ENCODE results near the gene TBC1D7.

Gene TBC1D7

DNA sequence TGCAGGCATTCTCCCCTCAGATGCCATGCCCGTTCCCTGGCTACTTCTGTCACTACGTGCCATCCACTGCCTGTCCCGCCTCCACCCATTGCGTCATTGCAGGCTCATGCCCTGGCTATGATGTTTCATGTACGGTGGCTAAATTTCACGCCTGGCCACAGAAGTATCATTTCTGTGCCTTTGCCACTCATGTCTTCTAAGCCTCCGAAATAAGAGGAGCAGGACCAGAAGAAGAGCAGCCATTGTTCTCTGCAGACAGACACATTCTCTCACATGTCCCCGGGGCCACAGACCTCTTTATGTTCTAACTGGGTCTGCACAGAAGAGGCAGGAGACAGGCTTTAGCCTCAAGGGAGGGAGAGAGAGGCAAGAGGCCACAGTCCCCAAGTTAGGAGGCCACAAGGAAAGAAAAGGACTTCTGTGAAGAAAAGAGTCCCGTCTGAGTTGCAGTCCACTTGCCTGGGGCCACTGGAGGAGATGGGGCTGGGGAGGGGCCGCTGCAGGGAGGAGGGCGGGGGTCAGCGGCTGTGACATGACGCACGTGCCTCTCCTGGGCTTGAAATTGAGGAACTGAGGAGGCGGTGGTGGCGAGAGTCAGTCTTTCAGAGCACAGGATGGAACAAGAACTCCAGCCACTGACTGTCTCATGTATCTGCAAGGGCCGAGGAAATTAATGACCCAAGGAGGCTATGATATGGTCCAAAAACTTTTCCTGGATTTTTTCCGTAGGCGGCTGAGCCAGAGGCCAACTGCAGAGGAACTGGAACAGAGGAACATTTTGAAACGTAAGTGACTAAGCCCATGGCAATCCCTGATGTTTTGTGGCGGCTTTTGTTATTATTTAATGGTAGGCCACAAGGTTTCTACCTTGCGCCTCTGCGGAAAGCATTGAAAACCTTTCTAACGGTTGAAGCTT is 55.9 kb downstream of the TBC1D7 start:
- no peaks in the 10 kb centered on the region for H3K36me3 ChIP-seq (ENCODE audit: insufficient read depth)
- H3K27ac ChIP-seq, result no peak overlapping the region
- peaks cover 23% of the 10 kb centered on the region for H3K4me1 ChIP-seq (ENCODE audit: low read depth, poor library complexity, severe bottlenecking)
- no peaks in the 10 kb centered on the region for H4K20me1 ChIP-seq (ENCODE audit: insufficient read depth)
- H3K79me2 ChIP-seq (ENCODE audit: insufficient read depth, low read depth), result no peaks in the 10 kb centered on the region
- no peak overlapping the region for H3K4me3 ChIP-seq (IDR thresholded peaks at IDR 0.05; ENCODE audit: insufficient read depth, low read depth, low read length)
- H3K4me2 ChIP-seq, result no peak overlapping the region
- H2AFZ ChIP-seq (ENCODE audit: low read depth), result no peak overlapping the region
- H3K9ac ChIP-seq, result no peak overlapping the region
- TF ChIP-seq, protein P1, sequence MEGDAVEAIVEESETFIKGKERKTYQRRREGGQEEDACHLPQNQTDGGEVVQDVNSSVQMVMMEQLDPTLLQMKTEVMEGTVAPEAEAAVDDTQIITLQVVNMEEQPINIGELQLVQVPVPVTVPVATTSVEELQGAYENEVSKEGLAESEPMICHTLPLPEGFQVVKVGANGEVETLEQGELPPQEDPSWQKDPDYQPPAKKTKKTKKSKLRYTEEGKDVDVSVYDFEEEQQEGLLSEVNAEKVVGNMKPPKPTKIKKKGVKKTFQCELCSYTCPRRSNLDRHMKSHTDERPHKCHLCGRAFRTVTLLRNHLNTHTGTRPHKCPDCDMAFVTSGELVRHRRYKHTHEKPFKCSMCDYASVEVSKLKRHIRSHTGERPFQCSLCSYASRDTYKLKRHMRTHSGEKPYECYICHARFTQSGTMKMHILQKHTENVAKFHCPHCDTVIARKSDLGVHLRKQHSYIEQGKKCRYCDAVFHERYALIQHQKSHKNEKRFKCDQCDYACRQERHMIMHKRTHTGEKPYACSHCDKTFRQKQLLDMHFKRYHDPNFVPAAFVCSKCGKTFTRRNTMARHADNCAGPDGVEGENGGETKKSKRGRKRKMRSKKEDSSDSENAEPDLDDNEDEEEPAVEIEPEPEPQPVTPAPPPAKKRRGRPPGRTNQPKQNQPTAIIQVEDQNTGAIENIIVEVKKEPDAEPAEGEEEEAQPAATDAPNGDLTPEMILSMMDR (conservative IDR thresholded peaks at IDR 0.05; ENCODE audit: low read depth, low read length), result no peak
- no peaks in the 10 kb centered on the region for H3K27me3 ChIP-seq (ENCODE audit: insufficient read depth, low read depth)

DNA sequence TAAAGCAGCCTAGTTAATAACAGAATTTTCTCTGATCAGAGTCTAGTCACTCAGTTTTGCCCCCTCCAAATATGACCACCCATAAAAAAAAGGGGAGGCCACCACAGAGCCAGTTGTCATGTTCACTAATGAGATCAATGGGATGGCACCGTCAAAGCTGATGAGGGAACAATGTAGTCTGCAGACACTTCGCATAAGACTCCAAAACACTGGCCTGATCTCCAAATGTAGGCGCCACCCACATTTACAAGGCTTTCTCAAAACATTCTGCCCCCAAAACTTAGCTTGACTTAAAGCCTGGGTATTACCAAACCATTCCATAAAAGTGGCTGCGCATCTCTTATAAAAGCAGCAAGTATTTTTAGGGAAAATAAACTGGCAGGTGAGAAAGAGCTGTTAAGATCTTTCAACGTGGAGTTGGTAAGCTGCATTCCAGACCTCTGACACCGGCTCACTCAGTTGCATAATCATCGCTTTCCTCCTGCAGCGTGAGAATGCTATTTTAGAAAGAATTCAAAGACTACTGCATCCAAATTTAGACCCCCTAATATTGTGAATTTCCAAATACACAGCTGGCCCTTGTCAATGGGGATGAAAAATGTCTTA is 59.3 kb downstream of the TBC1D7 start:
- Histone ChIP-seq H2AFZ (ENCODE audit: low read depth) (no peak overlapping the region), H3K9ac (no peak overlapping the region), H3K79me2 (ENCODE audit: insufficient read depth, low read depth) (no peaks in the 10 kb centered on the region), H3K4me1 (ENCODE audit: low read depth, poor library complexity, severe bottlenecking) (peaks cover 10% of the 10 kb centered on the region), H3K4me2 (no peak overlapping the region), H3K4me3 (IDR thresholded peaks at IDR 0.05; ENCODE audit: insufficient read depth, low read depth, low read length) (no peak overlapping the region), H3K27ac (no peak overlapping the region), H4K20me1 (ENCODE audit: insufficient read depth) (no peaks in the 10 kb centered on the region), H3K27me3 (ENCODE audit: insufficient read depth, low read depth) (no peaks in the 10 kb centered on the region), H3K36me3 (ENCODE audit: insufficient read depth) (no peaks in the 10 kb centered on the region)
- TF ChIP-seq, protein P1 (conservative IDR thresholded peaks at IDR 0.05; ENCODE audit: low read depth, low read length), result no peak

DNA sequence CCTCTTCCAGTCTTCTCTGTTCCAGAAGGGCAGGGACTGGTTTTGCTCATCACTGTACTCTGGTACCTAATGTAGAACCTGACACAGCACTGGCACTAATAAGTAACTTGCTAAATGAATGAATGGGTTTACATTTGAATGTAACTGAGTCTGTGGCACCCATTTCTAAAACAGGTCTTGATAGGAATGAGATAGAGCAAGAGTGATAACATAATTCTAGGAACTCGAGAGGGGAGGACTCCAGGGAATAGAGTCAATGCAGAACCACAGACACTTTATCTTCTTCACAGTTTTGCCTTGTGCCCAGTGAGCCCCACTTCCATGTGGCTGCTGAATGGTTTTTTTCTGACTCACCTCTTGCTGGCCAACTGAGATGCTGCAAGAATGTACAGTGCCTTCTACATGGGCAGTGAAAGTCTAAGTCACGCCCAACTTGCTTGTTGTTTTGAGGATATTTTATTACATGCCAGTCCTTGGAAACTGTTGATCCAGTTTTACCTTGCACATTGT is 61.1 kb downstream of the TBC1D7 start:
- Histone ChIP-seq H2AFZ (ENCODE audit: low read depth) (no peak overlapping the region), H3K27ac (no peak overlapping the region), H3K36me3 (ENCODE audit: insufficient read depth) (no peaks in the 10 kb centered on the region), H3K4me1 (ENCODE audit: low read depth, poor library complexity, severe bottlenecking) (no peaks in the 10 kb centered on the region), H3K79me2 (ENCODE audit: insufficient read depth, low read depth) (no peaks in the 10 kb centered on the region), H3K9ac (no peak overlapping the region), H4K20me1 (ENCODE audit: insufficient read depth) (no peaks in the 10 kb centered on the region), H3K4me3 (IDR thresholded peaks at IDR 0.05; ENCODE audit: insufficient read depth, low read depth, low read length) (no peak overlapping the region), H3K27me3 (ENCODE audit: insufficient read depth, low read depth) (no peaks in the 10 kb centered on the region), H3K4me2 (no peak overlapping the region)
- TF ChIP-seq, protein P1 (conservative IDR thresholded peaks at IDR 0.05; ENCODE audit: low read depth, low read length), result no peak

DNA sequence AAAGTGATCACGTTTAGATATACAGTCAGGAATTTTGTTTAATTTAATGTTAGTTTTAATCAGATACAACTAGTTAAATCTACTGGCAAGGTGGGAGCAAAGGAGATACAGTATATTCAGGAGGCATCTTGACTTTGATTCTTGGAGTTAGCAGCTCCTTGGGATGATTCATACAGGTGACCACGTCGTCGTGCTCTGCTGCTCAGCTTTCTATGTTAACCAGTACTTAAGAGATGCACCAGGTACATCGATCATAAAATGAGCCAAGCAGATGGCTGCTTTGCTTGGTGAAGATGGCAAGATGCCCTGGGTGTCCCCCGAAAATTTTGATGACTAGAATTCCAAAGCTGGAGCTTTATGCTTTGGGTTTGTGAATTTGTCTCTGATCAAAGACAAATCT is 64.7 kb downstream of the TBC1D7 start:
- H3K4me1 ChIP-seq (ENCODE audit: low read depth, poor library complexity, severe bottlenecking), result peaks cover 6% of the 10 kb centered on the region
- no peaks in the 10 kb centered on the region for H3K27me3 ChIP-seq (ENCODE audit: insufficient read depth, low read depth)
- H3K27ac ChIP-seq, result no peak overlapping the region
- no peak overlapping the region for H2AFZ ChIP-seq (ENCODE audit: low read depth)
- H3K79me2 ChIP-seq (ENCODE audit: insufficient read depth, low read depth), result no peaks in the 10 kb centered on the region
- H3K4me3 ChIP-seq (IDR thresholded peaks at IDR 0.05; ENCODE audit: insufficient read depth, low read depth, low read length), result no peak overlapping the region
- no peak overlapping the region for H3K9ac ChIP-seq
- no peaks in the 10 kb centered on the region for H4K20me1 ChIP-seq (ENCODE audit: insufficient read depth)
- no peaks in the 10 kb centered on the region for H3K36me3 ChIP-seq (ENCODE audit: insufficient read depth)
- H3K4me2 ChIP-seq, result no peak overlapping the region
- TF ChIP-seq, protein P1 (conservative IDR thresholded peaks at IDR 0.05; ENCODE audit: low read depth, low read length), result no peak
